ENCODE results near the gene MLLT10.

DNA sequence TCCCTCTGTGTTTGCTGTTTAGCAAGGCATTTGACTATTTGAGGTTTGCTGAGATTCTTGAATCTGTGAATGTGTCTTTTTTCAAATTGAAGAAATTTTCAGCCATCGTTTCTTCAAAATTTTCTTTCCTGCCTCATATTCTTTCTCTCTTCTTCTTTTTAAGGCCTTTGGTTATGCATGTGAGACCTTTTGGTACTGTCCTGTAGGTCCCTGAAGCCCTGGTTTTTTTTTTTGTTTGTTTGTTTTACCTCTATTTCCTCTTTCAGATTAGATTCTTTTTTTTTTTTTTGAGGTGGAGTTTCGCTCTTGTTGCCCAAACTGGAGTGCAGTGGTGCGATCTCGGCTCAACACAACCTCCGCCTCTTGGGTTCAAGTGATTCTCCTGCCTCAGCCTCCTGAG lies 45.3 kb downstream of the MLLT10 start:
- TF ChIP-seq, protein P1, sequence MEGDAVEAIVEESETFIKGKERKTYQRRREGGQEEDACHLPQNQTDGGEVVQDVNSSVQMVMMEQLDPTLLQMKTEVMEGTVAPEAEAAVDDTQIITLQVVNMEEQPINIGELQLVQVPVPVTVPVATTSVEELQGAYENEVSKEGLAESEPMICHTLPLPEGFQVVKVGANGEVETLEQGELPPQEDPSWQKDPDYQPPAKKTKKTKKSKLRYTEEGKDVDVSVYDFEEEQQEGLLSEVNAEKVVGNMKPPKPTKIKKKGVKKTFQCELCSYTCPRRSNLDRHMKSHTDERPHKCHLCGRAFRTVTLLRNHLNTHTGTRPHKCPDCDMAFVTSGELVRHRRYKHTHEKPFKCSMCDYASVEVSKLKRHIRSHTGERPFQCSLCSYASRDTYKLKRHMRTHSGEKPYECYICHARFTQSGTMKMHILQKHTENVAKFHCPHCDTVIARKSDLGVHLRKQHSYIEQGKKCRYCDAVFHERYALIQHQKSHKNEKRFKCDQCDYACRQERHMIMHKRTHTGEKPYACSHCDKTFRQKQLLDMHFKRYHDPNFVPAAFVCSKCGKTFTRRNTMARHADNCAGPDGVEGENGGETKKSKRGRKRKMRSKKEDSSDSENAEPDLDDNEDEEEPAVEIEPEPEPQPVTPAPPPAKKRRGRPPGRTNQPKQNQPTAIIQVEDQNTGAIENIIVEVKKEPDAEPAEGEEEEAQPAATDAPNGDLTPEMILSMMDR (IDR thresholded peaks at IDR 0.05; ENCODE audit: low read depth, low read length): no peak
- no peak for TF ChIP-seq POLR2A (IDR thresholded peaks at IDR 0.05; ENCODE audit: extremely low read depth, insufficient read length)

Data from NB4 (cell line).